Psoas muscle (tissue), 8 donors: ENCODE results near the gene PPP1R9A. TPM values are rescaled to one million over a fixed set of nuclear protein-coding genes. Genes with fewer than 3 reads are reported as not detected.

Experiments
- ATAC-seq, 4 donors: fragments of 200-7000 bp; cut with Tn5 transposase; one replicate each; pipeline ENCODE4 v1.9.1; 2020; ENCODE audit warnings: moderate library complexity in 3 of 4, mild to moderate bottlenecking in 2 of 4
- DNase-seq, 2 donors: peaks; one replicate each; pipeline ENCODE4 v3.0.0-alpha.2; 2020
- H3K27ac ChIP-seq: fragments of 200-600 bp; one replicate; pipeline ENCODE4 v1.8.0; 2022
- H3K27me3 ChIP-seq, 3 donors: fragments of 200-600 bp in 1 of 3; one replicate each; pipeline versions ENCODE4 v1.6.1 to v1.8.0; 2013 to 2022; ENCODE audit warnings: low read length in 2 of 3, mild to moderate bottlenecking in 2 of 3, moderate library complexity in 1 of 3; ENCODE audit not compliant: insufficient read depth in 3 of 3
- H3K36me3 ChIP-seq, 2 donors: fragments of 200-600 bp in 1 of 2; one replicate each; pipeline versions ENCODE4 v1.6.1 to v1.8.0; 2013 to 2022; ENCODE audit warnings: low read depth in 1 of 2, mild to moderate bottlenecking in 1 of 2, moderate library complexity in 1 of 2; ENCODE audit not compliant: insufficient read depth in 1 of 2
- H3K4me1 ChIP-seq: fragments of 200-600 bp; one replicate; pipeline ENCODE4 v1.8.0; 2022
- H3K4me3 ChIP-seq: fragments of 200-600 bp; one replicate; pipeline ENCODE4 v1.8.0; 2022; ENCODE audit warnings: mild to moderate bottlenecking
- H3K9me3 ChIP-seq: fragments of 200-600 bp; one replicate; pipeline ENCODE4 v1.8.0; 2022
- CTCF ChIP-seq: fragments of 200-600 bp; IDR thresholded peaks from one replicate; pipeline ENCODE4 v1.8.0; 2022; ENCODE audit warnings: antibody characterized with exemption
- WGBS, 3 donors: extraction: QIAGEN DNeasy Blood & Tissue Kit; methylation state at CpG; one replicate each; pipeline versions ENCODE4 v1.1.6 to v1.1.7; 2013; 5-methylcytosine and 5-hydroxymethylcytosine counted together
- intact Hi-C, 2 donors: fragments of 100-400 bp; cut with DNase I; formaldehyde crosslinking; loops; one replicate each; pipeline versions ENCODE4 v1.11.0 to v1.14.2; 2022
- polyA plus RNA-seq, 3 donors: library from polyadenylated mRNA; stranded (reverse); fragments of 200-250 nt; gene quantifications; one replicate each; pipeline ENCODE4 v1.2.3, GENCODE V29; 2013
- total RNA-seq, 4 donors: library from RNA; stranded (reverse); fragmentation: NEBNext Ultra II Directional in 2 of 4; extraction: Animal tissue kit (Norgen Biotek cat#: 25700) in 2 of 4; gene quantifications; one replicate each; pipeline versions ENCODE4 v1.2.1 to v1.2.4, GENCODE V29; 2021 to 2023
- donor health status: healthy with polysubstance abuse.
- donor health status: DM: no; HTN: no; CAD: no; lungs with moderate emphysema.
- donor health status: Bipolar disorder and iron deficiency.
- donor health status: healthy.
- donor health status: DM: yes; HTN: yes; CAD: no.
- donor health status: DM: no; HTN: no; CAD: no.
- donor health status: DM: no; HTN: no; CAD: no.
- donor health status: DM: yes; HTN: yes; CAD: no.

Gene PPP1R9A
- total and polyA plus RNA-seq, 7 donors = 1.1 to 18.6 (median 13.5) TPM

- whole genome bisulfite sequencing, 3 donors = 93 to 96% (median 95%) methylated on average over 3 of the region's 3 CpGs
- Histone ChIP-seq H3K27me3 (no peaks in the 10 kb centered on the region), H3K27ac (no peak overlapping the region), H3K36me3 (no peaks in the 10 kb centered on the region), H3K9me3 (no peaks in the 10 kb centered on the region), H3K4me1 (peaks cover 5% of the 10 kb centered on the region), H3K4me3 (no peak overlapping the region)
- no peak for DNase-seq
- TF ChIP-seq CTCF = no peak
- intact Hi-C loops = no loop called here
- no peak for ATAC-seq
Measured at GRCh38 chr7:95097291-95097690, 189.9 kb downstream of the PPP1R9A start.

- Histone ChIP-seq H3K9me3 (no peaks in the 10 kb centered on the region), H3K4me1 (peaks cover 2% of the 10 kb centered on the region), H3K36me3 (no peaks in the 10 kb centered on the region), H3K27me3 (no peaks in the 10 kb centered on the region), H3K4me3 (no peak overlapping the region), H3K27ac (no peak overlapping the region)
- no peak for TF ChIP-seq CTCF
- intact Hi-C loops = no loop called here
- ATAC-seq (no peak), DNase-seq (no peak)
- WGBS, 3 donors = 81 to 97% (median 84%) methylated on average over 2 of the region's 2 CpGs
Measured at GRCh38 chr7:95097851-95098250, 190.5 kb downstream of the PPP1R9A start.

- Histone ChIP-seq H3K4me3 (no peak overlapping the region), H3K27ac (no peak overlapping the region), H3K4me1 (peaks cover 4% of the 10 kb centered on the region), H3K27me3 (no peaks in the 10 kb centered on the region), H3K36me3 (no peaks in the 10 kb centered on the region), H3K9me3 (no peaks in the 10 kb centered on the region)
- 7 to 17% (median 16%) methylated on average over 1 of the region's 1 CpG for WGBS, 3 donors
- no peak for DNase-seq
- no peak for ATAC-seq
- TF ChIP-seq CTCF = no peak
- intact Hi-C loops = no loop called here
Measured at GRCh38 chr7:95099106-95099505, 191.7 kb downstream of the PPP1R9A start.

- H3K9me3 ChIP-seq = no peaks in the 10 kb centered on the region
- H3K27me3 ChIP-seq = no peaks in the 10 kb centered on the region
- H3K27ac ChIP-seq = no peak overlapping the region
- no peaks in the 10 kb centered on the region for H3K36me3 ChIP-seq
- WGBS, 3 donors = 95 to 97% (median 95%) methylated on average over 5 of the region's 5 CpGs
- peaks cover 13% of the 10 kb centered on the region for H3K4me1 ChIP-seq
- TF ChIP-seq CTCF = no peak
- no peak for DNase-seq
- no peak overlapping the region for H3K4me3 ChIP-seq
- intact Hi-C loops = no loop called here
- no peak for ATAC-seq
Measured at GRCh38 chr7:95101422-95101821, 194.0 kb downstream of the PPP1R9A start.

- Histone ChIP-seq H3K9me3 (no peaks in the 10 kb centered on the region), H3K27me3 (no peaks in the 10 kb centered on the region), H3K4me1 (peaks cover 13% of the 10 kb centered on the region), H3K27ac (no peak overlapping the region), H3K36me3 (no peaks in the 10 kb centered on the region), H3K4me3 (no peak overlapping the region)
- 74 to 78% (median 77%) methylated on average over 3 of the region's 3 CpGs for WGBS, 3 donors
- ATAC-seq (no peak), DNase-seq (no peak)
- TF ChIP-seq CTCF = no peak
- intact Hi-C loops = no loop called here
Measured at GRCh38 chr7:95102662-95103061, 195.3 kb downstream of the PPP1R9A start.
